NCI-H2029 (cell line): ENCODE results near the gene TMEM221.
A peak's percentile ranks its signal among the peaks of the same experiment; 100 is the strongest.

Experiments
- DNase-seq: peaks from one replicate; lab custom pipeline; 2025; lab: John Stamatoyannopoulos, UW

The TMEM221 gene

DNA sequence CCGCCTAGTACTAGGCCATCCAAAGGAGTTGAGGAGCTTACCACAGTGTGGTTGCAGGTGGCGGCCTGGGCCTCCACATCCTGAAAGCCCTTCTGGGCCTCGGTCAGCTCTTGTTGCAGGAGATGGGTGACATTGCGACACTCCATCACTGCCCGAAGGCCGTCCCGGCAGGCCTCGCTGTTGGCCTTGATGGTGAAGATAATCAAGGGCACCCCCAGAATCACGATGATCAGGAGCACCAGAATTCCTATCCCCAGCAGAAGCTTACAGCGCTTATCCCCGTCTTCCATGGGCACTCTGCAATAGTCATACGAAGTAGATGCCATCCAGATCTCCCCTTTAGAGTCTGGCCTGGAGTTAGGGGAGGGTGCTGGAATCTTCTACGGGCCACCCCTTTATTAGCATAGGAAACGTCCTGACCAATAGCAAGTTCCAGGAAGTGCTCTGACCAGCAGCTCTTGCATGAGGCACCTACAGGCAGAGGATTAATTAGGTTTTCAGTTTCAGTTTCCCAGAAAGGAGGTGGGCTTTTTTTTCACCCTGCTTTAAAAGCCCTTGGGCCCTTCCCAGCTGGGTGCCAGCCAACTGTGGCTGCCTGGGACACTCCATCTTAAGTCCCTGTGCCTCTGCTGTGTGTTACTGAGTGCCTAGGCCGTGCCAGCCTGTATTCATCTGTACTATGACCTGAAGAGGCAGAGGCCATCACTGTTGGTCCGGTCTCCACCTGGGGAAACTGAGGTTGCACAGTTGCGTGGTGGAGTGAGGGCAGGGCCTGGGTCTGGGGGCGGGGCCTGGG, 43.0 kb downstream of the TMEM221 start, which contains the start of gene BST2:
TSS of gene BST2 (minus strand) at position 381 of the 796 bp plus-strand sequence. CDS start at position 326, 55 bp downstream.
- peak; percentile 22 for DNase-seq

DNA sequence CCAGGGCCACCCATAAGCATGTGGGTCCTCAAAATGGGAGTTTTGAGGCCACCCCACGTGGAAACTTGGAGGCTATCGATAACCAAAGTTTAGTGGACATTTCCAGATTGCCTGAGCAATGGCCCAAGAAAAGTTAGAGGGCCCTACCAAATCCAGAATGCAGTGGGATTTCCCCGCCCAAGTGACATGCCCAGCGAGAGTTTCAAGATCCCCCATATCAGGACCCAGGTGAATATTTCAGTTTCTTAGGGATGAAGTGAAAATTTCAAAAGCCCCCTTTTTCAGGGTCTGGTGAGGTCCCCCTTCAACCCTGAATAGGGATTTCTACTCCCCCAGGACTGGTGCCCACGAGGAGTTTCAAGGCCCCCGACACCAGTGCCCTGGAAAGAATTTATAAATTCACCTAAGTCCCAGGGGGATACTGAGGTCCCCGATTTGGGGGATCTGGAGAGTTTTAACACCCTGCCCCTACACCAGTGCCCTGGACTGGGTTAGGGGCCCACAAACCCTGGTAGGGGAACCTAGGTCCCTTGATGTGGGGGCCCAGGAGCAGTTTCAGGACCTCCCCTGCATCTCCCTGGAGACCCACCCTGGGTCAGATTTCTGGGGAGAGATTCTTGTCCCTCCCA, 43.7 kb downstream of the TMEM221 start:
- DNase-seq: no peak

DNA sequence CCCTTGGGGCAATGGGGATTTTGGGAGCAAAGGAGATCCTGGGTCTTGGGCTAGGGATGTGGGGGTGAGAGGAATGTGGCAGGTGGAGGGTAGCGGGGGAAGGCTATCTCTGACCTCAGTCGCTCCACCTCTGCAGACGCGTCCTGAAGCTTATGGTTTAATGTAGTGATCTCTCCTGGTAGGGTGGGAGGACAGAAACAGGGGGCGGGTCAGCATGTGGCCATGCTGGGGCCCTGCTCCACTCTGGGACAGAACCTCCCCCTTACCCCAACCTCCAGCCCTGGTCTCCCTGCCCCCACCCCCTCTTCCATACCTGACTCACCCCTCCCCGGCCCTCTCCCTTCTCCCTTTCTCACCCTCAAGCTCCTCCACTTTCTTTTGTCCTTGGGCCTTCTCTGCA, 44.5 kb downstream of the TMEM221 start:
- no peak for DNase-seq

- DNase-seq: no peak
Observed at GRCh38 chr19:17402982-17403855, 45.2 kb downstream of the TMEM221 start.

DNA sequence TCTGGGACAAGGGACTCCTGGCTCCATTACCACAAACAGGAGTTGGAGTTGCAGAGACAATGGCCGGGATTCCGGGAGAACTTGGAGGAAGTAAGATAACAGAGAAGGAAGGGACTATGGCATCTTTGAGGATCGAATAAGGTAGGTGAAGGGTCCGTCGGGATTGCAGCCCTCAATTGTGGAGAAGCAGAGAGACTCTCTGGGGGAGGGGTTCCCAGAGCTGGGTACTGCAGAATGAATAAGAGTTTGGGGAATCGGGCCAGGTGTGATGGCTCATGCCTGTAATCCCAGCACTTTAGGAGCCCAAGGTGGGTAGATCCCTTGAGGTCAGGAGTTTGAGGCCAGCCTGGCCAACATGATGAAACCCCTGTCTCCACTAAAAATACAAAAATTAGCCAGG, 46.8 kb downstream of the TMEM221 start:
- no peak for DNase-seq

- DNase-seq: no peak
Observed at GRCh38 chr19:17398902-17399527, 49.5 kb downstream of the TMEM221 start.

GRCh38 chr19:17394891-17395415, 53.5 kb downstream of the TMEM221 start:
- peak; percentile 33 for DNase-seq

DNA sequence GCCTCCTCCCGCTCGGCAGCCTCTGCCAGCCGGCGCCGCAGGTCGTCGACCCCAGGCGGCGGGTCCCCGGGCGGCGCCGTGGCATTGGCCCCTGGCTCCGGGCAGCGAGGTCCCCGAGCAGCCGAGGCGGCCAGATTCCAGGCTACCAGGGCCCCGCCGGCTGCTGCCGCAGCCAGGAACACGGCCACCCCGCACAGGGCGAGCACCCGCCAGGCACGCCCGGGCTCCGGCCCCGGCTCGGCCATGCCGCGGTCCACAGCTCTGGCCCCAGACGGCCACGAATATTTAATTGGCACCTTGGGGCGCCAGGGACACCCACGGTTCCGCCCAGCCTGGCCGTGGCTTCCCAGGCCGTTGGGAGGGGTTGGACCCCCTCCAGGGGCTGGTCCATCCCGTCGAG, 54.6 kb downstream of the TMEM221 start, which contains the start of gene CCDC194:
TSS of gene CCDC194 (minus strand) at position 283 of the 400 bp plus-strand sequence. CDS start at position 245, 38 bp downstream.
- DNase-seq: no peak

DNA sequence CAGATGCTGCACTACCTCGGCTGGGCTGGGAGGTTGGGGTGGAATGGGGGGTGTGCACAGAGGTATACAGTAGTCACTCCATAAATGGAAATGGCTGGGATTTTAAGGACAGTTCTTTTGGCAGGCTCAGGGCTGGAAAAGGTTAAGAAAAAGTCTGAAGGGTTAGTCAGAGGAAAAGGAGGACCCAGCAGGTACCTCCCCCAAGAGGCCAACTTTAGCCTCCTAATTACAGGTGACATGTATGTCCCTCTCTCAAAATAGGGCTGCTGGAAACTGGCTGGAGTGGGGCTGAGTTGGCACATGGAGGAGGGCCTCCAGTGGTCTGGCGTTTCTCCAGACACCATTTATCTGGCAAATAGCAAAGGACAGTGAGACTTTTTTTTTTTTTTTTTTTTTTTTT, 55.5 kb downstream of the TMEM221 start:
- DNase-seq: peak; percentile 7

DNA sequence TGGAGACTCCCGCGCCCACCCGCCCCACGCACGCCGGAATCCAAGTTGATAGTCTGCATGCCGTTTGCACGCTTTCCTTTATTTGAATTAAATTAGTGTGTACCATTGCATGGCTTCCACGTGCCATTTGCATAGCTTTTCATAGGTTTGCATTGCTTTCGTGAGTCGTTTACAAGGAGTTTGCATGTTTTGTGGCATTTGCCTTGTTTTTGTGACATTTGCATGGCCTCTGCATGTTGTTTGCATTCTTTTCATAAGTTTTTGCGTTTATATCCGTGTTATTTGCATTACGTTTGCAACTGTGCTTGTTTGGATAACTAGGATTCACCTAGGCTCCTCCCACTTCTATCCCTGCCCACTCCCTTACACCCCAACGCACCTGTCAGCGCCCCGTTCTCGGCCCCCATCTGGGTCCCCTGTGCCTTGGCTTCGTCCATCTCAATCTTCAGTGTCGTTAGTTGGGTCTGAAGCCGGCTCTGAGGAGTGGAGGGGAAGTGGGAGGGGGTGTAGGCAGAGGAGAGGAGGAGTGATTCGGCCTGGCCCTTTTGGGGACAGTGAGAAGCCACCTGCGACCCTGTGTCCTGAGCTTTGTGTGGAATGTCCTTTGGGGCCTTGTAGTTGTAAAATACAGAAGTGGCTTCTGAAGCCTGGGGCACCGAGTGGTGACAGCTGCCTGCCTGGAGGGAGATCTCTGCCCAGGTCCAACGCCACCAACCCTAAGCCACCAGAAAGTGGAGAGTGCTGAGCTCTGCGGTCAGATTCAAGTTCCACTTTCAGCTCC, 56.9 kb downstream of the TMEM221 start:
- no peak for DNase-seq

- peak; percentile 83 for DNase-seq
Observed at GRCh38 chr19:17390665-17391370, 57.6 kb downstream of the TMEM221 start.

DNA sequence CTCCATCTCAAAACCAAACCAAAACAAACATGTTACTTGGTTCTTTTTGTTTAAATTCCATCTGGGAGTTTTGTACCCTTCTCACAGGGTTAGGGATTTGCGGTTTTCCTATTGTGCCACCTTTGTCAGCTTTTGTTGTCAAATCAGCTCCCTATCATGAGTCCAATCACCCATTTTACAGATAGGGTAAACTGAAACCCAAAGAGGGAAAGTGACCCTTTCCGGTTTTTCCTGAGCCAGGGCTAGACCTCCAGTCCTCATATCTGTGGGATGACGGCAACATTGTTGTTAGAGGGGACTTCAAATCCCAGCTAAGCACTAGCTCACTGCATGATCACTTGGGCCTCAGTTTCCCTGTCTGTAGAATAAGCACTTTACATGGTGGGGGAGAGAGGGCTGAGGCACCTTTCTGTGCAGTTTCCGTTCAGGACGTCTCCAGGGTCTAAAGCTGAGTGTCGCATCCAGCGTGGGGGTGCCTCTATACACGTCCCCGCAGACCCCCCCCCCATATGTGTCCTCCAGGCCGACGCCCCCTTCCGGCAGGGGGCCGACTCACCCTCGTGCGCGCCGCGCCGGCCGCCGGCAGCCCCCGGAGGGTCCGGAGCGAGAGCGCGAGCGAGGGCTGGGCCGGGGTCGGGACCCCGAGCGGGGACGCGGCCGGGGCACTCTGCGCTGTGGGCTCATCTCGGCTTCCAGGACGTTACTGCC, 58.4 kb downstream of the TMEM221 start:
- no peak for DNase-seq

DNA sequence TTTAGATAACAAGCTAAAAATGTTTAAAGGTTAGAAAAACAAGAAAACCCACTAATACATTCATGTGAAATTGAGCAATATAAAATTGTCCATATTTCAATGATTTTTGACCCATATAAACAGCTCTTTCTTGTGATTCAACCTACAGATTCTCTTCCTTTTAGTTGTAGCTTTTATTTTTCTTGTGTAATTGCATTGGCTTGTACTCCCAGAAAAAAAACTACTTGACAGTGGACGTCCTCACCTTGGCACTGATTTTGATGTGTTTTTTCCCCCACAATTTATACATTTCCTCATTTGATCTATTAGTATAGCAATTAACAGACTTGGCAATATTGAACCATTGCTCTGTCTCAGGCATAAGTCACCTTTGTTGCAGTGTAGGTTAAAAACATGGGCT, 59.2 kb downstream of the TMEM221 start:
- no peak for DNase-seq

DNA sequence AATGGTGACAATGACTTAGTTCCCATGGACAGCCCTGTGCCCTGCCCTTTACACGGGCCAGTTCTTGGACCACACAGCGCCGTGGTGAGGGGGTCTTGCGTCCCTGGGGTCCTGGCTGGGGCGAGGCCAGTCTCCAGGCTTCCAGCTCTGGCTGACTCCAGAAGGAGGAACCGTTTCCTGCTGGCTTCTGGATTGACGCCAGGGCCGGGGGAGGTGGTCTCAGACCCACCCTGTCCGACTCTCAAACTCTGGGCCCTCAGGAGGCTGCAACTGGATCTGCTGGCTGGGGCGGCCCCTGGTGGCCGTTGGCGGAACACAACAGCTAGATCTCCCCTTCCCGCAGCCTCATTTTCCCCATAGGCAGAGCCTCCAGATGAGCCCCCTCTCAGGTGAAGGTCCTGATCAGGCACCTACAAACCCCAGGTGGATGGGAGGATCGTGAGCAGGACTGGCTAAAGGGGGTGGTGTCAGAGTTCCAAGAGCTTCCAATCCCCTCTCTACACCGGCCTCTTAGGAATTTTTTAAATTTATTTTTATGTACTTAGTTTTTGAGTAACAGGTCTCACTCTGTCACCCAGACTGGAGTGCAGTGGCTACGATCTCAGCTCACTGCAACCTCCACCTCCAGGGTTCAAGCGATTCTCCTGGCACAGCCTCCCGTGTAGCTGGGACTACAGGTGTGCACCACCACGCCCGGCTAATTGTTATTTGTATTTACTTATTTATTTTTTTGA, 62.4 kb downstream of the TMEM221 start:
- DNase-seq: peak; percentile 46
